Adrenal gland (tissue), 5 donors: ENCODE results near the gene NHERF2.

Source experiments
- POLR2A ChIP-seq, 2 donors: fragments of 450-650 bp; IDR thresholded peaks; one replicate each; pipeline ENCODE4 v1.6.1; 2017; ENCODE audit warnings: antibody characterized with exemption in 2 of 2, mild to moderate bottlenecking in 2 of 2, moderate library complexity in 1 of 2
- TF ChIP-seq, protein P1 (sequence below), 6 experiments: fragments of 450-650 bp in 4 of 6; fragments of 200-600 bp in 2 of 6; sonication (generic) in 1 of 6; IDR thresholded peaks; 1 replicate in 5 of 6; 2 replicates in 1 of 6; pipeline versions ENCODE4 v1.5.1 to v1.8.0; 2016 to 2021; ENCODE audit warnings: antibody characterized with exemption in 6 of 6, mild to moderate bottlenecking in 2 of 6, moderate library complexity in 1 of 6
- donor health status: DM: no; HTN: no; CAD: no.

DNA sequence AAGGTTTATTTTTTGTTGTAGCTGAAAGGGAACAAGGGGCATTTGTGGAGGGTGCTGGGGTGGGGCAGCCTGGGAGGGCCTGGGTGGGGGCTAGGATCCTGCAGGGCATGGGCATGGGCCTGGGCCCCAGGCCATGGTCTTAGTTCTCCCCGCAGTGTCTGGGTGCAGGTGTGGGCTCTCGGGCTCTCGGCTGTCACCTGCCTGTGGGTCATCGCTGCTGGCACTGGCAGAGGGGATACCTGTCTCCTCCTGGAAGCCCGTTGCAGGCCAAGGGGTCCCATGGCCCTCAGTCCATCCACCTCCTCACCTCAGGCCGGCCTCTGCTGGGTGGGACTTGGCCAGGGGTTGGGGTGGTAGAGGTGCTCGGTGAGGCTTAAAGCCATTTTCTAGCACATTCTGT is 51.4 kb downstream of the NHERF2 start:
- no peak for TF ChIP-seq POLR2A (IDR thresholded peaks at IDR 0.05)
- TF ChIP-seq, protein P1, sequence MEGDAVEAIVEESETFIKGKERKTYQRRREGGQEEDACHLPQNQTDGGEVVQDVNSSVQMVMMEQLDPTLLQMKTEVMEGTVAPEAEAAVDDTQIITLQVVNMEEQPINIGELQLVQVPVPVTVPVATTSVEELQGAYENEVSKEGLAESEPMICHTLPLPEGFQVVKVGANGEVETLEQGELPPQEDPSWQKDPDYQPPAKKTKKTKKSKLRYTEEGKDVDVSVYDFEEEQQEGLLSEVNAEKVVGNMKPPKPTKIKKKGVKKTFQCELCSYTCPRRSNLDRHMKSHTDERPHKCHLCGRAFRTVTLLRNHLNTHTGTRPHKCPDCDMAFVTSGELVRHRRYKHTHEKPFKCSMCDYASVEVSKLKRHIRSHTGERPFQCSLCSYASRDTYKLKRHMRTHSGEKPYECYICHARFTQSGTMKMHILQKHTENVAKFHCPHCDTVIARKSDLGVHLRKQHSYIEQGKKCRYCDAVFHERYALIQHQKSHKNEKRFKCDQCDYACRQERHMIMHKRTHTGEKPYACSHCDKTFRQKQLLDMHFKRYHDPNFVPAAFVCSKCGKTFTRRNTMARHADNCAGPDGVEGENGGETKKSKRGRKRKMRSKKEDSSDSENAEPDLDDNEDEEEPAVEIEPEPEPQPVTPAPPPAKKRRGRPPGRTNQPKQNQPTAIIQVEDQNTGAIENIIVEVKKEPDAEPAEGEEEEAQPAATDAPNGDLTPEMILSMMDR (IDR thresholded peaks at IDR 0.05), result no peak
